ENCODE measurements around the gene DNM1. TPM values are rescaled to one million over a fixed set of nuclear protein-coding genes. Genes with fewer than 3 reads are reported as not detected.

DNM1 gene
- total RNA-seq, 1 donor from 2014 or later = 276 TPM

DNA sequence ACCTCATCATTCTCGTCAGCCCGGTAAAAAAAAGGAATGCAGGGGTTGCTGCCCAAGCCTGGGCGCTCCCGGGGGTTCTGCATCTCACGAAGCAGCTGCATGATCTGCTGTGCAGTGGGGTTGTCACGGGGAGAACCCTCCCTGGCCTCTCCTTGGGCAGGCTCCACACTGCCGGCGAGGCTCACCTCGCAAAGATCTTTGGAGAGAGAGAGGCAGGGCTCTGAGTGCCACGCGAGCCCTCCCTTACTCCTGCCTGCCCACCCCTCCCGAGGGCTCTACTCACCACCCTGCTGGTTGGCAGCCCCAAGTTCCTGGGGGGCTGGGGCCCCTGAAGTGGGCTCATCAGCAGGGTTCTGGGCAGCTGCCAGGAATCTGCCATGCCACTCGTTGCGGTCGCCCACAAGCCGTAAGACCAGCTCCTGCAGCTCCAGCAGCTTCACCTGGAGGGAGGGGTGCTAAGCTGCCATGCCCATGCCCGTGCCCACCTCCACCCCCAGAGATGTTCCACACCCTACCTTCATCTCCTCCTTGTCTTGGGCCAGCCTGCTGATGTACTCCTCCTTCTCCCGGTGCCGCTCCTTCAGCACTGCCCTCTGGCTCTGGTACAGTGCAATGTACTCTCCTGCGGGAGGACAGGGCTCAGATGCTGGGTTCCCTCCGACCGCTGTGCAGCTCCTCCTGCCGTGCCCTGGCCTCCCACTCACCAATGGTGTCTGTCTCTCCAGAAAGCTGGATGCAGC, 54.1 kb downstream of the DNM1 start:
- H3K9me3 Mint-ChIP-seq (ENCODE audit: unreplicated experiment) = peaks cover 9% of the 10 kb centered on the region
- H3K4me3 Mint-ChIP-seq (ENCODE audit: unreplicated experiment) = no peak overlapping the region
- TF ChIP-seq, protein P1, sequence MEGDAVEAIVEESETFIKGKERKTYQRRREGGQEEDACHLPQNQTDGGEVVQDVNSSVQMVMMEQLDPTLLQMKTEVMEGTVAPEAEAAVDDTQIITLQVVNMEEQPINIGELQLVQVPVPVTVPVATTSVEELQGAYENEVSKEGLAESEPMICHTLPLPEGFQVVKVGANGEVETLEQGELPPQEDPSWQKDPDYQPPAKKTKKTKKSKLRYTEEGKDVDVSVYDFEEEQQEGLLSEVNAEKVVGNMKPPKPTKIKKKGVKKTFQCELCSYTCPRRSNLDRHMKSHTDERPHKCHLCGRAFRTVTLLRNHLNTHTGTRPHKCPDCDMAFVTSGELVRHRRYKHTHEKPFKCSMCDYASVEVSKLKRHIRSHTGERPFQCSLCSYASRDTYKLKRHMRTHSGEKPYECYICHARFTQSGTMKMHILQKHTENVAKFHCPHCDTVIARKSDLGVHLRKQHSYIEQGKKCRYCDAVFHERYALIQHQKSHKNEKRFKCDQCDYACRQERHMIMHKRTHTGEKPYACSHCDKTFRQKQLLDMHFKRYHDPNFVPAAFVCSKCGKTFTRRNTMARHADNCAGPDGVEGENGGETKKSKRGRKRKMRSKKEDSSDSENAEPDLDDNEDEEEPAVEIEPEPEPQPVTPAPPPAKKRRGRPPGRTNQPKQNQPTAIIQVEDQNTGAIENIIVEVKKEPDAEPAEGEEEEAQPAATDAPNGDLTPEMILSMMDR (IDR thresholded peaks at IDR 0.05; ENCODE audit: partially characterized antibody, unreplicated experiment) = no peak
- H3K27ac Mint-ChIP-seq (ENCODE audit: unreplicated experiment) = no peak overlapping the region
- no peak for DNase-seq
- H3K4me1 Mint-ChIP-seq (ENCODE audit: low read depth, unreplicated experiment) = peaks cover 13% of the 10 kb centered on the region
- peaks cover 12% of the 10 kb centered on the region for H3K36me3 Mint-ChIP-seq (ENCODE audit: unreplicated experiment)
- H3K27me3 Mint-ChIP-seq (ENCODE audit: unreplicated experiment) = peaks cover 25% of the 10 kb centered on the region

DNA sequence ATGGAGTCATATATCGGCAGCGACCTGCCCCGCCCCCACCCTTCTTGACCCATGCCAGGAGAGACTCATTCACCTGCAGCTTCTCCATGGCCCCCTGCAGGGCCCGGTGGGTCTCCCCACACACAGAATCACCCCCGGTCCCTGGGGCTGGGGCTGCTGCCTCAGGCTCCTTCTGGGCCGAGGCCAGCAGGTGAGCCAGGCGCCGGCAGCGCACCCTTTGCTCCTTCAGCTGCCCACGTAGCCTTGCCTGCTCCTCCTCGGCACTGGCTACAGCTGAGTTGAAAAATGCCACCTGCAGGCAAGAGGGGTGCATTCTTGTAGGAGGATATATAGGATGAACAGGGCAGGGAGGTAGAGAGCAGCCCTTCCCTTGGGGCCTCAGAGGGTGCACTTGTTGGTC, 54.7 kb downstream of the DNM1 start:
- Mint-ChIP-seq H3K36me3 (ENCODE audit: unreplicated experiment) (peaks cover 9% of the 10 kb centered on the region), H3K9me3 (ENCODE audit: unreplicated experiment) (peaks cover 7% of the 10 kb centered on the region), H3K27me3 (ENCODE audit: unreplicated experiment) (peaks cover 22% of the 10 kb centered on the region), H3K4me3 (ENCODE audit: unreplicated experiment) (no peak overlapping the region), H3K27ac (ENCODE audit: unreplicated experiment) (no peak overlapping the region), H3K4me1 (ENCODE audit: low read depth, unreplicated experiment) (peaks cover 10% of the 10 kb centered on the region)
- no peak for DNase-seq
- TF ChIP-seq, protein P1 (IDR thresholded peaks at IDR 0.05; ENCODE audit: partially characterized antibody, unreplicated experiment) = no peak

DNA sequence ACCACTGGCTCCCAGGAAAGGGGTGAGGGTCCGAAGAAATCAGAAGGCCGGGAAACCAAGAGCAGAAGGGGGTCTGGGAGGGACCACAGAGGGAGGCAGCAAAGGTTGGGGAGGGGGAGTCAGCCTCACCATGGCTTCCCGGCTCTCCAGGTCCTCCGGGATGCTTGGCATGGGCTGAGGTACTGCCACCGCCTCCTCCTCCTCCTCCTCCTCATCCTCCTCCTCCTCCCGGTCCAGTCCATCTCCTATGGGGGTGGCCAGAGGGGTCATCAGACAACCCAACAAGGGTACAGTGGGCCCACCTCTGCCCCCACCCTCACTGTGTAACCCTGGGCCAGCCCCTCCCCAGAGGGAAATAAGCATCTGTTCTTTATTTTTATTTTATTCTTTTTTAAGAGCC, 55.1 kb downstream of the DNM1 start:
- H3K4me1 Mint-ChIP-seq (ENCODE audit: low read depth, unreplicated experiment) = peaks cover 10% of the 10 kb centered on the region
- no peak overlapping the region for H3K27ac Mint-ChIP-seq (ENCODE audit: unreplicated experiment)
- H3K36me3 Mint-ChIP-seq (ENCODE audit: unreplicated experiment) = peaks cover 9% of the 10 kb centered on the region
- no peak overlapping the region for H3K4me3 Mint-ChIP-seq (ENCODE audit: unreplicated experiment)
- TF ChIP-seq, protein P1 (IDR thresholded peaks at IDR 0.05; ENCODE audit: partially characterized antibody, unreplicated experiment) = no peak
- peaks cover 7% of the 10 kb centered on the region for H3K9me3 Mint-ChIP-seq (ENCODE audit: unreplicated experiment)
- peaks cover 22% of the 10 kb centered on the region for H3K27me3 Mint-ChIP-seq (ENCODE audit: unreplicated experiment)
- no peak for DNase-seq

- Mint-ChIP-seq H3K9me3 (ENCODE audit: unreplicated experiment) (peaks cover 7% of the 10 kb centered on the region), H3K4me3 (ENCODE audit: unreplicated experiment) (no peak overlapping the region), H3K27me3 (ENCODE audit: unreplicated experiment) (peaks cover 18% of the 10 kb centered on the region), H3K27ac (ENCODE audit: unreplicated experiment) (peak overlapping the region; percentile 59), H3K36me3 (ENCODE audit: unreplicated experiment) (peaks cover 9% of the 10 kb centered on the region), H3K4me1 (ENCODE audit: low read depth, unreplicated experiment) (peaks cover 10% of the 10 kb centered on the region)
- TF ChIP-seq, protein P1 (IDR thresholded peaks at IDR 0.05; ENCODE audit: partially characterized antibody, unreplicated experiment) = no peak
- DNase-seq = no peak
Observed at GRCh38 chr9:128259156-128259555, 56.0 kb downstream of the DNM1 start.

- Mint-ChIP-seq H3K4me3 (ENCODE audit: unreplicated experiment) (no peak overlapping the region), H3K4me1 (ENCODE audit: low read depth, unreplicated experiment) (peaks cover 7% of the 10 kb centered on the region), H3K9me3 (ENCODE audit: unreplicated experiment) (peaks cover 8% of the 10 kb centered on the region), H3K27ac (ENCODE audit: unreplicated experiment) (no peak overlapping the region), H3K27me3 (ENCODE audit: unreplicated experiment) (peaks cover 16% of the 10 kb centered on the region), H3K36me3 (ENCODE audit: unreplicated experiment) (peaks cover 9% of the 10 kb centered on the region)
- TF ChIP-seq, protein P1 (IDR thresholded peaks at IDR 0.05; ENCODE audit: partially characterized antibody, unreplicated experiment) = no peak
- DNase-seq = no peak
Observed at GRCh38 chr9:128260340-128260739, 57.2 kb downstream of the DNM1 start.

Measured in glutamatergic neuron (in vitro differentiated cells).